IMR-90 (cell line): Measurements from ENCODE around the gene GRK5.

ENCODE experiments used
- BHLHE40 ChIP-seq: fragments of 150-350 bp; IDR thresholded peaks from 2 replicates; pipeline ENCODE4 v1.6.1; 2016; ENCODE audit warnings: mild to moderate bottlenecking, low read depth, low read length
- CEBPB ChIP-seq: IDR thresholded peaks from 2 replicates; pipeline ENCODE4 v1.6.1; 2012; ENCODE audit warnings: low read depth, low read length, improper control_type of control experiment
- MAFK ChIP-seq: IDR thresholded peaks from 2 replicates; pipeline ENCODE4 v1.6.1; 2012; ENCODE audit warnings: low read depth, low read length, improper control_type of control experiment
- MAZ ChIP-seq: IDR thresholded peaks from 2 replicates; pipeline ENCODE4 v1.6.1; 2012; ENCODE audit warnings: low read depth, mild to moderate bottlenecking, low read length, improper control_type of control experiment, moderate library complexity, borderline replicate concordance
- NFE2L2 ChIP-seq: fragments of 150-350 bp; IDR thresholded peaks from 2 replicates; pipeline ENCODE4 v1.6.1; 2016; ENCODE audit warnings: low read depth, mild to moderate bottlenecking, low read length
- POLR2A ChIP-seq: IDR thresholded peaks from 2 replicates; pipeline ENCODE4 v1.6.1; 2012; ENCODE audit warnings: mild to moderate bottlenecking, low read depth, low read length
- RAD21 ChIP-seq: IDR thresholded peaks from 2 replicates; pipeline ENCODE4 v1.6.1; 2012; ENCODE audit warnings: low read length, improper control_type of control experiment
- RFX5 ChIP-seq: IDR thresholded peaks from 2 replicates; pipeline ENCODE4 v1.8.0; 2012; ENCODE audit warnings: low read depth, mild to moderate bottlenecking, low read length, moderate library complexity
- TF ChIP-seq, protein P1 (sequence below): conservative IDR thresholded peaks from 2 replicates; pipeline ENCODE4 v1.5.1; 2012; ENCODE audit warnings: mild to moderate bottlenecking, low read depth, low read length, improper control_type of control experiment
- TF ChIP-seq, protein P2 (sequence below): fragments of 150-350 bp; IDR thresholded peaks from 2 replicates; pipeline ENCODE4 v1.6.1; 2017; ENCODE audit warnings: mild to moderate bottlenecking, antibody characterized with exemption, low read length, low read depth
- TF ChIP-seq, protein P3 (sequence below): fragments of 150-350 bp; IDR thresholded peaks from 2 replicates; pipeline ENCODE4 v1.6.1; 2016; ENCODE audit warnings: low read depth, mild to moderate bottlenecking, low read length, moderate library complexity, borderline replicate concordance

DNA sequence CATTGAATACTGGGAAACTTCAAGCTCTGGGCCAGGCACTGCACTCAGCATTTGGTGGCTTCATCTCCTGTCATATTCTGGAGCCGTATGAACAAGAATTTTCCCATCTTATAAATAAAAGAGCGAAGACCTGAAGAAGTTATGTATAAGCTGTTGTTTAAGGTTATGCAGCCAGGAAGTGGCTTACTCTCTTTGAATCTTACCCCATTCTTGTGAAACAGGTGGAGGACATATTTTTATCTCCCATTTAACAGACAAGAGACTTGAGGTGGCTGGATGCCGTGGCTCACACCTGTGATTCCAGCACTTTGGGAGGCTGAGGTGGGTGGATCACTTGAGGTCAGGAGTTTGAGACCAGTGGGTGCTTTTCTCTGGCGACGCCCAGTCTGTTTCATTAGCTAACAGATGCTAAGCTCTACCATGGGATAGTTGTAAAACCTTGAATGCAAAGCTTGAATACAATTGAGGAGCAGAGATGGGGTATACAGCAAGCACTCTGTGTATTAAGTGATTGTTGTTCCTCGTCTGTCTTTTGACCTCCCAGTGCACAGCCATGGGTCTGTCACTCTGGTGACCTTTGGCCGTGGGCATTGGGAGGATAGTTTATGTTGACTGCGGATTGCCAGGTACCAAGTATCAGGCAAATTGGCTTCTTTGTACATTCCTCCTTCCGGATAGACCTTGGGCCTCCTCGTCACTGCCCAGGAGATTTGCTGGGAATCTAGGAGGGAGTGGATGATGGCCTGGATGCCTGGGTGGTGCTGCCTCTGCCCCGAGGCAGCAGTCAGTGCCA is 85.8 kb downstream of the GRK5 start:
- TF ChIP-seq, protein P1, sequence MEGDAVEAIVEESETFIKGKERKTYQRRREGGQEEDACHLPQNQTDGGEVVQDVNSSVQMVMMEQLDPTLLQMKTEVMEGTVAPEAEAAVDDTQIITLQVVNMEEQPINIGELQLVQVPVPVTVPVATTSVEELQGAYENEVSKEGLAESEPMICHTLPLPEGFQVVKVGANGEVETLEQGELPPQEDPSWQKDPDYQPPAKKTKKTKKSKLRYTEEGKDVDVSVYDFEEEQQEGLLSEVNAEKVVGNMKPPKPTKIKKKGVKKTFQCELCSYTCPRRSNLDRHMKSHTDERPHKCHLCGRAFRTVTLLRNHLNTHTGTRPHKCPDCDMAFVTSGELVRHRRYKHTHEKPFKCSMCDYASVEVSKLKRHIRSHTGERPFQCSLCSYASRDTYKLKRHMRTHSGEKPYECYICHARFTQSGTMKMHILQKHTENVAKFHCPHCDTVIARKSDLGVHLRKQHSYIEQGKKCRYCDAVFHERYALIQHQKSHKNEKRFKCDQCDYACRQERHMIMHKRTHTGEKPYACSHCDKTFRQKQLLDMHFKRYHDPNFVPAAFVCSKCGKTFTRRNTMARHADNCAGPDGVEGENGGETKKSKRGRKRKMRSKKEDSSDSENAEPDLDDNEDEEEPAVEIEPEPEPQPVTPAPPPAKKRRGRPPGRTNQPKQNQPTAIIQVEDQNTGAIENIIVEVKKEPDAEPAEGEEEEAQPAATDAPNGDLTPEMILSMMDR = no peak
- no peak for TF ChIP-seq RFX5
- TF ChIP-seq MAZ = no peak
- no peak for TF ChIP-seq CEBPB
- TF ChIP-seq MAFK = no peak
- TF ChIP-seq POLR2A = no peak
- no peak for TF ChIP-seq NFE2L2
- TF ChIP-seq, protein P2, sequence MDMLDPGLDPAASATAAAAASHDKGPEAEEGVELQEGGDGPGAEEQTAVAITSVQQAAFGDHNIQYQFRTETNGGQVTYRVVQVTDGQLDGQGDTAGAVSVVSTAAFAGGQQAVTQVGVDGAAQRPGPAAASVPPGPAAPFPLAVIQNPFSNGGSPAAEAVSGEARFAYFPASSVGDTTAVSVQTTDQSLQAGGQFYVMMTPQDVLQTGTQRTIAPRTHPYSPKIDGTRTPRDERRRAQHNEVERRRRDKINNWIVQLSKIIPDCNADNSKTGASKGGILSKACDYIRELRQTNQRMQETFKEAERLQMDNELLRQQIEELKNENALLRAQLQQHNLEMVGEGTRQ = no peak
- no peak for TF ChIP-seq RAD21
- no peak for TF ChIP-seq BHLHE40
- TF ChIP-seq, protein P3, sequence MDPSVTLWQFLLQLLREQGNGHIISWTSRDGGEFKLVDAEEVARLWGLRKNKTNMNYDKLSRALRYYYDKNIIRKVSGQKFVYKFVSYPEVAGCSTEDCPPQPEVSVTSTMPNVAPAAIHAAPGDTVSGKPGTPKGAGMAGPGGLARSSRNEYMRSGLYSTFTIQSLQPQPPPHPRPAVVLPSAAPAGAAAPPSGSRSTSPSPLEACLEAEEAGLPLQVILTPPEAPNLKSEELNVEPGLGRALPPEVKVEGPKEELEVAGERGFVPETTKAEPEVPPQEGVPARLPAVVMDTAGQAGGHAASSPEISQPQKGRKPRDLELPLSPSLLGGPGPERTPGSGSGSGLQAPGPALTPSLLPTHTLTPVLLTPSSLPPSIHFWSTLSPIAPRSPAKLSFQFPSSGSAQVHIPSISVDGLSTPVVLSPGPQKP = no peak
